DLD1 (cell line): Measurements from ENCODE around the gene MAK.
"Not testable (repeated sequence)": the region's sequence is repeated elsewhere in the genome, so short reads cannot be mapped to it uniquely, and the experiment has no call there.

Source experiments
- in situ Hi-C: cut with HindIII; loops from 2 replicates; pipeline ENCODE4 v1.10.0; 2017; ENCODE audit warnings: low sequenced_read_pairs

The MAK gene

GRCh38 chr6:10792101-10792500 is 46.2 kb downstream of the MAK start:
- in situ Hi-C loops, result no loop called here

DNA sequence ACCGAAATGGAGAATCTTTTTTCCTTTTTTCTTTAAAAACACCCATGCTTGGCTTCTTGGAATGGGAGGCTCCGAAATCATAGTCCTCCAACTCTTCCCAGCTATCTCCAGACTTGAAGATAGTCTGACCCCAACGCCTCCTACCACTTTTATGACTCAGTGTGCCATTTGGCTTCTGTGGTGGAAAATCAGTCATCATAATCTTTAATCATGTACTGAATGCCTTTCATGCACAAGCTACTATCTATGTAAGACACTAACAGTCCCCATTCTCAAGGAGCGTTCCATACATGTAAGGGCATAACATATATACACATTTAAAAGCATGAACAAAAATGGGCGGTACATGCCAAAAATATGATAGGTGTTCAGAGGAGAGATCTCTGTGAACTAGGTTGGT is 46.7 kb downstream of the MAK start:
- in situ Hi-C loops, result no loop called here

DNA sequence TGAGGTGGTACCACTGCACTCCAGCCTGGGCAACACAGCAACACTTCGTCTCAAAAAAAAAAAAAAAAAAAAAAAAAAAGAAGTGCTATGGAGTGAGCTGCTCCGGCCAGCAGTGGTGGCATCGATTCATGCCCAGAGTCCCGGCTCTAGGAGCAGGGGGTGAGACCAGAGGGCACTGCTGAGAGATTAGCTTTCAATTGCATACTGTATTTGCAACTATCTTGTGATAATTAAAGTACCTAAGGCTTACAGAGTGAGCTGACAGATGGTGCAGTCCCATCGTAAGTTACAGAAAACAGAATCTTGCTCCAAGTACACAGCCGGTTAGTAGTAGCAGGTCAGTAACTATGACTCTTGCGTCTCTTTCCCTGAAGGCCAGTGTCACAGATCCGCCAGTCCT is 59.3 kb downstream of the MAK start:
- in situ Hi-C loops, result no loop called here

- in situ Hi-C loops, result no loop called here
These were observed 60.1 kb downstream of the MAK start for GRCh38 chr6:10778230-10778629.

DNA sequence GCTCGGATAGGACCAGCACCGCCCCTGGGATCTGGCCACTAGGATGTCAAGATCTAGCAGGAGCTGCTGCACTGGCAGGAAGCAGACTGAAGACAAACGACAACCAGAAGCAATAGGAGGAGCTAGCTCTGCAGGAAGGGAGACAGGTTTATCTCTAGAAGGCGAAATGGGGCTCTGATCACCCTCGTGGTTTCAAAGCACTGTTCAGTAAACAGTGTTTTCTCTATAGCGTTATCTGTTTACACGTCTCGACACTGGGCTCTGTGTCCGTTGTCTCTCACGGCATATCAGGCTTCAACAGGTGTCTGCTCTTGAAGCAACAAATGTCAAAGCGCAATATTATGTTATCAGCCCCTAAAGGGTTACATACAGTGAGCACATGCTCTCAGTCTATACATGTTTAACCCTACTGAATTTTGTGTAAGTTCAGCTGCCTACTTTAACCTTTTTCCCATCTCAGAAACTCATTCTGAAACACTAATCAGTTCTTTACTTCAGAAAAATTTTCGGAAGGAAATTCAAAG is 66.9 kb downstream of the MAK start:
- in situ Hi-C loops, result no loop called here

GRCh38 chr6:10769419-10769818 is 68.9 kb downstream of the MAK start:
- in situ Hi-C loops, result no loop called here

GRCh38 chr6:10763006-10763405 is 75.3 kb downstream of the MAK start:
- in situ Hi-C loops, result no loop called here

GRCh38 chr6:10759884-10760329 is 78.4 kb downstream of the MAK start:
- in situ Hi-C loops, result no loop called here

DNA sequence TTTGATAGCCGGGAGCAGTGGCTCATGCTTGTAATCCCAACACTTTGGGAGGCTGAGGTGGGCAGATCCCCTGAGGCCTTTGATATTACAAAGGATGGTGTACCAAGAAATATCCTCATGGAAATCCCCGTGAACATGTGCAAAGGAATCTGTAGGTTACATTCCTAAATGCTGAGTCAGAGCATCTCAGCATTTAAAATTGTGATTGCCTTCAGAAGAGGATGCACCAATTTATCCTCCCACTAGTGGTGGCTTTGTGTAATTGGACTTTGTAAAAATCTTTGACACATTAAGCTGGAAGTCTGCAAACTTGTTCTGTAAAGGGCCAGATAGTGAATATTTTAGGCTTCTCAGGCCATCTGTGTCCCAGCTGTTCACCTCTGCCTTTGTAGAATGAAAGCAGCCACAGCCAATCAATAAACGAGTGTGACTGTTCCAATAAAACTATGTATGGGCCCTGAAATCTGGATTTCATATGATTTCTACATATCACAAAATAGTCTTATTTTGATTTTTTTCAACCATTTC is 79.0 kb downstream of the MAK start:
- in situ Hi-C loops, result no loop called here

- in situ Hi-C loops, result no loop called here
These were observed 82.3 kb downstream of the MAK start for GRCh38 chr6:10756085-10756484.

DNA sequence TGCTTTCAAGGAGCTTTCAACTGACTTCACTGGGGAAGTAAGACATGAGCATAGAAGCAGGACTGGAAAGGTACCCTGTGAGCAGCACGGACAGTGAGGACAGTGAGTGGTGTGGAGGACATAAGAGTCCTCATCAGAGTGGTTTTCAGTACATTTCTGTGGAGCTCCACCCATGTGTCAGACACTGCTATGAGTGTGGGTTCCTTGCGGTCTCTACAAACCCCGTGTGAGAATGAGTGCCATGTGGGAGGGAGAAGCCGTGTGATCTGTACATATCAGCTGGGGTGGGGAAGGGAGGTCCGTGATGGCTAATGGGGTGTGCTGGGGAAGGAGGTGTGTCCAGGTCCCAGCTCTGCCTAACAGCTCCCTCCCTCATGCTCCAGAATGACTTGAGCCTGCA is 86.6 kb downstream of the MAK start:
- in situ Hi-C loops, result not testable (repeated sequence)

- in situ Hi-C loops, result not testable (repeated sequence)
These were observed 87.8 kb downstream of the MAK start for GRCh38 chr6:10750568-10750967.

DNA sequence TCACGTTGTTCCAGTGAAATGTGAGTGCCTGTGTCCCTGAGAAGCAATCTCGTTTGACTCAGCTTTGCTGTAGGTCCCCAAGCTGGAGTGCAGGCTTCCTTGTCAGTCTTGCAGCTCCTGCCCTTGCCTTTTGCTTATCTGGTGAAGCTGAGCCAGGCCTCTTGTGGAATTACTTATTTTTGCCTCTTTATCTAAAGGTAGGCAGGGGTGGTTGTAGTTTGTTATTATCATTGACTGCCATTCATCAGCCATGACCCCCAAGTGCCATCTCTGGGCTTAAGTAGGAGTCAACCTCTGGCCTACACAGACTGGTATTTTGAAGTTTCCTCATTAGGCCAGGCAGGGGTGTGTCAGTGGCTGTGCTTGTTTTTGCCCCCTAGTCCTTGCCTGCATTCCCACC is 88.6 kb downstream of the MAK start:
- in situ Hi-C loops, result no loop called here

GRCh38 chr6:10747251-10747972 is 90.9 kb downstream of the MAK start, which contains the start of gene TMEM14B:
TSS of gene TMEM14B (plus strand) at chr6:10747805. CDS start at chr6:10749246, 1,441 bp downstream.
- in situ Hi-C loops, result no loop called here

- in situ Hi-C loops, result no loop called here
These were observed 91.5 kb downstream of the MAK start for GRCh38 chr6:10746915-10747250.

- in situ Hi-C loops, result no loop called here
These were observed 93.2 kb downstream of the MAK start for GRCh38 chr6:10745116-10745515.

DNA sequence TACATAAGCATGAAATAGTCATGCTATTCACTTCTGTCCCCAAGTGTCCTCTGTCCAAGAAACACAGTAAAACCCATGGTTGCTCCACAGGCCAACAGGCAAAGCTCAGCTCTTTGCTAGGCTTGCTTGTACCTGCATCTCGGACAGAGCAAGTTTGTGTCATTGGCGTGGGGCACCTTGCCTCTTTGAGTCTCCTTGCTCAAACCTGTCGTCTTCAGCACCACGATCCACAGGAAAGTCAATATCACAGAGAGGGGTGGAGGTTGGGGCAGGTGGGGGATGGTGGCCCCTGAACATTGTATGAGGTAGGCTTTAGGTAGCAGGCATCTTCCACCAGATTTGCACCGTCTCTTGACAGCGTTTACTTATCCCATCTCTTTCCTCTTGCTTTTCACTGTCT is 94.8 kb downstream of the MAK start:
- in situ Hi-C loops, result no loop called here

- in situ Hi-C loops, result no loop called here
These were observed 96.1 kb downstream of the MAK start for GRCh38 chr6:10742251-10742650.

DNA sequence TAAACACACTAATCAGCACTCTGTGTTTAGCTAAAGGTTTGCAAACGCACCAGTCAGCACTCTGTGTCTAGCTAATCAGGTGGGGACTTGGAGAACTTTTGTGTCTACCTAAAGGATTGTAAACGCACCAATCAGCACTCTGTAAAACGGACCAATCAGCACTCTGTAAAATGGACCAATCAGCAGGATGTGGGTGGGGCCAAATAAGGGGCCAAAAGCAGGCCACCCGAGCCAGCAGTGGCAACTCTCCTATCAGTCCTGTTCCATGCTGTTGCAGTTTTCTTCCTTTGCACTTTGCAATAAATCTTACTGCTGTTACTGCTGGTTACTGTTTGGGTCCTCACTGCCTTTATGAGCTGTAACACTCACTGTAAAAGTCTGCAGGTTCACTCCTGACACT is 96.7 kb downstream of the MAK start:
- in situ Hi-C loops, result not testable (repeated sequence)

GRCh38 chr6:10740061-10740460 is 98.3 kb downstream of the MAK start:
- in situ Hi-C loops, result no loop called here

DNA sequence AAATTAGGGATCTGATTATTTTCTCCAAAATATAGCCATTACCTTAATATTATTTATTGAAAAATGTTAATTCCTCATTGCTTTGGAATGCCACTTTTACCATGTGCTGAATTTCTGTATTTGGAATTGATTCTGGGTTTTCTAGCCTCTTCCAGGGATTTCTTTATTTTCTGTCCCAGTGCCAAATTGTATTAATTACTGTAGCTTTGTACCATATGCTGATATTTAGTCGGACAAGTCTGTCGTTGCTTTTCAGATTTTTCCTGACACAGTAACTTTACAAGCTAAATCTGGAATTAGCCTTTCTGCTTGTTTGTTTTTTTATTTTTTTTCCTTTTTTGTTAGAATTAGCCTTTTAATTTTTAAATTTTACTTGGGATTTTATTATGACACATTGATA is 101.6 kb downstream of the MAK start:
- in situ Hi-C loops, result no loop called here

- in situ Hi-C loops, result no loop called here
These were observed 104.5 kb downstream of the MAK start for GRCh38 chr6:10733863-10734262.
